Measurements from ENCODE around the gene PAQR8. TPM values are rescaled to one million over a fixed set of nuclear protein-coding genes. Genes with fewer than 3 reads are reported as not detected.

PAQR8 gene
- total RNA-seq, 1 experiment from 2014 or later, result 3.6 TPM

GRCh38 chr6:52399511-52400312, 37.8 kb downstream of the PAQR8 start:
- no peaks in the 10 kb centered on the region; the same call in 1 of the 2 replicates for H3K4me1 ChIP-seq (ENCODE audit: control insufficient read depth, insufficient read depth, low read length)
- in situ Hi-C loops (cut with HindIII; ENCODE audit: low pct_unique_long_range_greater_than_20kb, low sequenced_read_pairs), result loop anchor here (10.0 kb wide), 1 partner anchor 115 kb away; the partner anchor contains the start of gene MCM3
- intact Hi-C loops (cut with micrococcal nuclease; ENCODE audit: unreplicated experiment), result loop anchor here (1.0 kb wide), 1 partner anchor 112 kb away; no protein-coding TSS in a partner anchor
- CTCF ChIA-PET, result interaction anchor here (0.6 to 1.1 kb wide), 5 partner anchors 9 to 476 kb away, joined by 3 to 10 read pairs (median 3); partner anchors contain the start of gene MCM3
- H3K9me3 ChIP-seq (ENCODE audit: control insufficient read depth, insufficient read depth, low read depth, low read length), result no peaks in the 10 kb centered on the region
- H3K4me3 ChIP-seq (ENCODE audit: low read depth in 2 of 2, low read length in 2 of 2), result no peak overlapping the region
- H3K27me3 ChIP-seq (ENCODE audit: control insufficient read depth, insufficient read depth, low read length), result no peaks in the 10 kb centered on the region
- POLR2A ChIA-PET, result no interaction called here
- BruUV-seq (replicated peaks), result no TSS peak
- peak; percentile 90 for TF ChIP-seq CTCF (IDR thresholded peaks at IDR 0.05)
- no peak for TF ChIP-seq TCF7L2 (IDR thresholded peaks at IDR 0.05; ENCODE audit: low read depth, low read length)
- no peak overlapping the region for H3K27ac ChIP-seq (ENCODE audit: low read length)
- no peak for DNase-seq (ENCODE audit: low read depth, low spot score)
- peak; percentile 91 for ATAC-seq
- H3K36me3 ChIP-seq (ENCODE audit: control insufficient read depth, insufficient read depth, low read length), result no peaks in the 10 kb centered on the region

GRCh38 chr6:52400313-52401041, 38.5 kb downstream of the PAQR8 start:
- intact Hi-C loops (cut with micrococcal nuclease; ENCODE audit: unreplicated experiment), result no loop called here
- no peak for DNase-seq (ENCODE audit: low read depth, low spot score)
- no peak for ATAC-seq
- Histone ChIP-seq H3K36me3 (ENCODE audit: control insufficient read depth, insufficient read depth, low read length) (no peaks in the 10 kb centered on the region), H3K4me3 (ENCODE audit: low read depth in 2 of 2, low read length in 2 of 2) (no peak overlapping the region), H3K27ac (ENCODE audit: low read length) (no peak overlapping the region), H3K27me3 (ENCODE audit: control insufficient read depth, insufficient read depth, low read length) (no peaks in the 10 kb centered on the region), H3K4me1 (ENCODE audit: control insufficient read depth, insufficient read depth, low read length) (no peaks in the 10 kb centered on the region; the same call in 1 of the 2 replicates), H3K9me3 (ENCODE audit: control insufficient read depth, insufficient read depth, low read depth, low read length) (no peaks in the 10 kb centered on the region)
- in situ Hi-C loops (cut with HindIII; ENCODE audit: low pct_unique_long_range_greater_than_20kb, low sequenced_read_pairs), result loop anchor here (10.0 kb wide), 1 partner anchor 116 kb away; the partner anchor contains the start of gene MCM3
- TF ChIP-seq SIN3A (IDR thresholded peaks at IDR 0.05; ENCODE audit: borderline replicate concordance, insufficient read depth, low read depth, low read length) (no peak), TCF7L2 (IDR thresholded peaks at IDR 0.05; ENCODE audit: low read depth, low read length) (no peak), POLR2AphosphoS5 (IDR thresholded peaks at IDR 0.05; ENCODE audit: low read depth, low read length) (no peak), REST (IDR thresholded peaks at IDR 0.05; ENCODE audit: insufficient read depth in 1 of 2, low read depth in 2 of 2, low read length in 1 of 2) (no peak), CTCF (IDR thresholded peaks at IDR 0.05) (no peak)
- CTCF ChIA-PET, result interaction anchor here (0.6 to 1.1 kb wide), 4 partner anchors 10 to 251 kb away, joined by 3 to 10 read pairs (median 4); partner anchors contain the start of gene MCM3
- POLR2A ChIA-PET, result no interaction called here
- BruUV-seq (replicated peaks), result no TSS peak

Data from Panc1 (cell line).